GM21526 (cell line): ENCODE results near the gene GSE1.
A peak's percentile ranks its signal among the peaks of the same experiment; 100 is the strongest.

Experiments used
- ATAC-seq: cut with Tn5 transposase; IDR thresholded peaks from one replicate; pipeline ENCODE4 v1.9.1; 2021; ENCODE audit warnings: moderate library complexity; ENCODE audit not compliant: unreplicated experiment, low FRiP score

Gene GSE1

DNA sequence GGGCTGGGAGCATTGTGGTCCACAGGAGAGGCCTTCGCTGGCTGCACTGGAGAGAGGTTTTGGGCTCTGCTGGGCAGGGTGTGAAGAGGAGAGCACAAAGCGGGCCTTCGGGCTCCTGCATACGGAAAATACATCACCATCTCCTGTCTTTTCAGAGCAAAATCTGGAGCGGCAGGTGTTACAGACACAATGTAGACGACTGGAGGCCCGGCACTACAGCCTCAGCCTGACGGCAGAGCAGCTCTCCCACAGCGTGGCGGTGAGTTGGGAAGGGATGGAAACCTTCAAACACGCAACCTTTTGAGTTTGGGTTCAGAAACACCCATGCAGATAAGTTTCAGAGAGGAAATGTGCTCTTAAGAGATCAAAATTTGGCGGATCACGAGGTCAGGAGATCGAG lies 57.7 kb downstream of the GSE1 start:
- no peak for ATAC-seq

DNA sequence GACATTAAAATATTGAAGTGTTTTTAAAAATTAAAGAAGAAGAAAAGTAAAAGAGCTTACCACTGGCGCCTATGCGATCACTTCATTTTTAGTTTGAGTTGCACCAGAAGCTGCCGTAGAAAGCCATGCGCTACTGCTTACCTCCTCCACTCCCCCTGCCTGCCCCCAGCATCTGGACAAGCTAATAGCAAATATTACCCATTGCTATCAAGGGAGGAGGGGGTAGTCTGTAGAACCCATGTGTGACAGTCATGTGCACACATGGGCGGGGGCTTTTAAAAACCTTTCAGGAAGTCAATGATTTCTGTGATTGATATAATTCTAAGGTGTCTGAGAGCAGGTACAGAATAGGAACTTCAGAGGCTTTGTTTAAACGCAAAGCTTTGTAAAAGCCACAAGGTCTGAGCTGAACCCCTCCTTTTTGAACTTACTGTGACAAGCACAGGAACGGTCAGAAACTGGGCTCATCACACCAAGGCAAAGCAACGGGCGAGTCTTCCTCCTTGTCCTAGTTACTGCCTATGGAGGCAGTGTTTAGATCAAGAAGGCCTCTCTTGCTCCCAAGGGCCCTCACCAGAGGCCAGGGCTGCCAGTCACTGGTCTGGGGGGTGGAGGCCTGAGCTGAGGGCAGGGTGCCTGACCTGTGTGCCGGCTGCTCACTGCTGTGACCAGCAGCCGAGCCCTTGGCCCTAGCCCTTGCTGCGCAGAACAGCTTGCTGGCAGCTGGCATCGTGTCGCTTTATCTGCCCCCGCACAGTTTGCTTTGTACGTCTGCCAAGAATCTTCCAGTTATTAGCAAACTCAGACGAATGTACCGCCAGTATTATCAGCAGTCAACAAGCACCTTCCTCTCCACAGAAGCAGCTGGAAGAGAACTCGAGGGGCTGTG lies 60.7 kb downstream of the GSE1 start:
- ATAC-seq, result no peak

- no peak for ATAC-seq
Observed at GRCh38 chr16:85674418-85674755, 61.3 kb downstream of the GSE1 start.

- ATAC-seq, result no peak
Observed at GRCh38 chr16:85674828-85675227, 61.7 kb downstream of the GSE1 start.

DNA sequence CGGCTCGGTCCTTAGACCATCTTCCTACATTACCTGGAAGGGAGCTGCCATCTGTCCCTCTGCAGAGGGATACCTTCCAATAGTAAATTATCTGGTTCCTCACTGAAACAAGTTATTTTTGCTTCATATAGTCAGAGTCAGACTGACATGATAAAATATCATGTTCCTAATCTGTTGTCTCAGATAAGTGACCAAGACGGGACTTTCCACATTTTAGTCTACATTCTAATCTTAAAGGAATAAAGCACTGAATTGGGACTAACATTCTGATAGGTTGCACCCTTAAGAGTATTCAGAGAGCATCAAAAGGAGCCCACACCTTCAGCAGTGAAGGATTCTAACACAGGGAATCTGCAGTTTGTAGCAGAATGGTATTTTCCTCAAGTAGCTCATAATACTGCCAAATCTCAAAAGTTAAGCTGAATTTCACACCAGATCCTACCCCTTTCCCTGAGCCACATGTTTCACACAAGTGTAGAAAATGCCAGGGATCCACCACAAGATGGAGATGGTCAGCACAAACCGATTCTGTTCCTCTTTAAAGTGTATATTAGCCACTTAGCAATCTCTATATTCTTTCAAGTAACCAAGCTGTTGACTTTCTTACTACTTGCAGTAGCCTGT lies 62.2 kb downstream of the GSE1 start:
- no peak for ATAC-seq

- ATAC-seq, result no peak
Observed at GRCh38 chr16:85676466-85676865, 63.3 kb downstream of the GSE1 start.

DNA sequence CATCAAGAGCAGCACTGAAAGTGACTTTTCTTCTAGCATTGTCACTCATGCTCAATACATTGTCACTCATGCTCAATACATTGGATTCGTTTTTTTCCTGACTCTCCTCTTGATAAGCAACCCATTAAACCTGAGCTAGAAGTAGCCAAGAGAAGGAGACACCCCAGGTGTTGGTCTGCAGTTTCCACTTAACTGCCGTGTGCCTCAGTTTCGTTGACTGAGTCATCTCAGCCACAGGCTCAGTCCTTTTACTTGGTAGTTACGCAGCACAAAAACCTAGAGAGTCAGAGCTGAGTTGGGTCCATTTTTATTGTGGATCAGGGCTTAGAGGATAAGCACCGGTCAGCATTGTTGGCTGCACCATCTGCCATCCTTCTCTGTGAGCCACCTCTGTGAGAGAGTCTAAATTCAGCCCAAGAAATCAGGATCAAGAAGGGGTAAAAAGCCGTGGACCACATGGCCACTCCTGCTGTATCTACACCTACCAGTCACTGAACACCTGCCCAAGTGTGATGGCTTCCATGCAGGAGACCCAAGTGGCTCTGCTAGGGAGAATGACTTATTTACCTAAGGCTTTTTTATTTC lies 64.4 kb downstream of the GSE1 start:
- no peak for ATAC-seq

GRCh38 chr16:85678016-85678415 lies 64.9 kb downstream of the GSE1 start:
- no peak for ATAC-seq

DNA sequence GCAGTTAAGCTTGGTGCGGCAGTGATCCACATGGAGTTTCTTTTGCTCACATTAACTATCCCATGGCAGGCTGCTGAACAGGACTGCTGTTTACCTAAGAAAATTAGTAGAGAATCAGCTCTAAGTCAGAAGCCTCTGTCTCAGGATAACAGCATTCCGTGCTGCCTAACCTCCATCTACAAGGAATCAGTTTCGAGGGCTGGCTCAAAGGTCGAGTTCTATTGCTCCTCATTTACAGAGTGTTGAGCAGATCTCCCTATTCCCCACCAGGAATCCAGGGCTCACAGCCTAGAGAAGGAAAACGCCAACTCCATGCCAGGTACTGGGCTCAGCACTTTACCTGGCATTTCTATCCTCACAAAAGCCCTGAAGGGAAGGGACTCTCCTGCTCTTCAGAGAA lies 65.7 kb downstream of the GSE1 start:
- ATAC-seq, result no peak

GRCh38 chr16:85679870-85680269 lies 66.7 kb downstream of the GSE1 start:
- no peak for ATAC-seq

GRCh38 chr16:85680352-85680944 lies 67.3 kb downstream of the GSE1 start:
- no peak for ATAC-seq

- no peak for ATAC-seq
Observed at GRCh38 chr16:85681255-85681654, 68.1 kb downstream of the GSE1 start.

DNA sequence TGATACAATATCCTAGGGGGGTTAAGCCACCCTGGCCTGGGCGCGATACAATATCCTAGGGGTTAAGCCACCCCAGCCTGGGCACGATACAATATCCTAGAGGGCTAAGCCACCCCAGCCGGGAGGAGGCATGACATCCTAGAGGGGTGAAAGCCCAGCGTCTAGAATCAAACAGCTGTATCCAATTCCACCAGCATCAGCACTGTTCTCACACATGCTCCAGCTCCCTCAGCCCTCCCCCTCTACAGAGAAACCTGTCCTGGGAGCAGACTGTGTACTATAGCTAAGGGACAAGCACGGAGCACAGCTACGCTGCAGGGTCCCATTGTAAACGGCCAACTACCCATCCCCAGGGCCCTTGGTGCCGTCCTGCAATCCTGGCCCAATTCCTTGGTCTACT lies 69.4 kb downstream of the GSE1 start:
- no peak for ATAC-seq

DNA sequence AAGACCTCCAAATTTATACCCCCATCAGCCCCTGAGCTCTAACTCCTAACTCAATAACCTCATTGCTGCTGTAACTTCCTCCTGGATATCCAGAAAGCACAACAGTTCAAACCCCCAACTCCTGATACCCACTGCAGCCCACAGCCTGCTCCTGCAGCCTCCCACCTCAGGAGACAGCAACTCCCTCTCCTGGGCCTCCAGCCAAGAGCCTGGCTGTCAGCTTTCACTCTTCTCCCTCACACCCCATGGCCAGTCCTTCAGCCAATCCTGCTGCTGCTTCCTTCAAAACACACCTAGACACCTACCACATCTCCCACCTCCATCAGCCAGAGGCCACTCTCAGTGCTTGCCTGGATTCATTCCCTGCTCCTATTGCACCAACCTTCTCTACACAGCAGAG lies 70.2 kb downstream of the GSE1 start:
- ATAC-seq, result no peak

DNA sequence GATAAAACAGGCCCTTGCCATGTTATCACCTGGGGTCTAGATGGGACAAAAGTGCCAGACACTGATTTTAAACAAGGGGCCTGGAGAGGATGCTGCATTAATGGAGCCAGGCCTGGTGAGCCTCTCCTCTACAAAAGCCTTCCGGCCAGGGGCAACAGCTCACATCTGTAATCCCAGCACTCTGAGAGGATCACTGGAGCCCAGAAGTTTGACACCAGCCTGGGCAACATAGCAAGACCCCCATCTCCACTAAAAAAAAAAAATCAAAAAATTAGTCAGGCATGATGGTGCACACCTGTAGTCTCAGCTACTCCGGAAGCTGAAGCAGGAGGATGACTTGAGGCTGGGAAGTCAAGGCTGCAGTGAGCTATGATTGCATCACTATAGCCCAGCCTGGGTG lies 72.1 kb downstream of the GSE1 start:
- no peak for ATAC-seq

- ATAC-seq, result no peak
Observed at GRCh38 chr16:85686912-85687591, 73.9 kb downstream of the GSE1 start.

GRCh38 chr16:85687651-85688471 lies 74.7 kb downstream of the GSE1 start:
- no peak for ATAC-seq

GRCh38 chr16:85688586-85689284 lies 75.6 kb downstream of the GSE1 start, which contains the start of gene GINS2:
GINS2 (minus strand) TSS chr16:85688954; CDS start chr16:85688898, 56 bp downstream.
- ATAC-seq, result peak; percentile 88

GRCh38 chr16:85689285-85689949 lies 76.3 kb downstream of the GSE1 start:
- ATAC-seq, result no peak
